Jurkat, Clone E6-1 (cell line): ENCODE data around the gene PDE5A. TPM values are rescaled to one million over a fixed set of nuclear protein-coding genes. Genes with fewer than 3 reads are reported as not detected.
"Not testable (repeated sequence)": the region's sequence is repeated elsewhere in the genome, so short reads cannot be mapped to it uniquely, and the experiment has no call there.

Experiments
- DNase-seq: peaks from one replicate; pipeline ENCODE4 v3.0.0-alpha.2; 2011; ENCODE audit warnings: low read depth, low spot score
- H3K4me3 ChIP-seq: 2 replicates; pipeline ENCODE4 v1.5.1; 2011; ENCODE audit warnings: mild to moderate bottlenecking, low read length, control low read depth, moderate library complexity
- polyA plus RNA-seq: library from polyadenylated mRNA; unstranded; fragments of >200 nt; gene quantifications from one replicate; pipeline ENCODE4 v1.2.1, GENCODE V29; 2012; ENCODE audit warnings: missing spikeins; ENCODE audit not compliant: insufficient read length, insufficient read depth

The PDE5A gene
- polyA plus RNA-seq = 6.0 TPM

GRCh38 chr4:119628281-119629141 is at the start of gene PDE5A:
TSS of gene PDE5A (minus strand) at chr4:119628804. CDS start at chr4:119628671, 133 bp downstream.
- H3K4me3 ChIP-seq = peak within 1 kb of the TSS; percentile 50
- DNase-seq = peak; percentile 29

- H3K4me3 ChIP-seq = no peak overlapping the region
- DNase-seq = no peak
Measured at GRCh38 chr4:119676101-119676500, 47.5 kb upstream of the PDE5A start.

- H3K4me3 ChIP-seq = no peak overlapping the region
- DNase-seq = no peak
Measured at GRCh38 chr4:119675391-119675790, 46.8 kb upstream of the PDE5A start.

- no peak for DNase-seq
Measured at GRCh38 chr4:119672938-119673337, 44.3 kb upstream of the PDE5A start.

DNA sequence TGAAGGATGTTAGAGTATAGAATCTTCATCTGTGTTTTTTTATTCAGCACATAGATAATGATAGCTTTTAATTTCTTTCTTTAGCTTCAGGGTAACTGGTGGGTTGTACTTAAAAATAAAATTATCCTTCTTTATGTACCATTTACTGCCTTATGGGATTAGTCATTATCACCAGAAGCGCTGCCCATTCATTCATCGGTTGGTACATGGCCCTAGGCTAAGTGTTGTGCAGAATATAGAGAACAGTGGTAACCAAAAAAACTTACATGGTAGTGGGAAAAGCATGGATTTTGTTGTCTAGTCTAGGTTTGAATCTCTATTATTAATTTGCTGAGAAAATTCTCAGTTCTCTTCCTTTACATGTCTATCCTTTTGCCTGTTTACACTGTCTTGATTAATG is 43.5 kb upstream of the PDE5A start:
- H3K4me3 ChIP-seq = no peak overlapping the region

More at GRCh38 chr4:119672938-119673337, 44.3 kb upstream of the PDE5A start:
- H3K4me3 ChIP-seq = no peak overlapping the region

GRCh38 chr4:119671205-119671604 is 42.6 kb upstream of the PDE5A start:
- DNase-seq = no peak

More for the DNA sequence above, 43.5 kb upstream of the PDE5A start:
- no peak for DNase-seq

DNA sequence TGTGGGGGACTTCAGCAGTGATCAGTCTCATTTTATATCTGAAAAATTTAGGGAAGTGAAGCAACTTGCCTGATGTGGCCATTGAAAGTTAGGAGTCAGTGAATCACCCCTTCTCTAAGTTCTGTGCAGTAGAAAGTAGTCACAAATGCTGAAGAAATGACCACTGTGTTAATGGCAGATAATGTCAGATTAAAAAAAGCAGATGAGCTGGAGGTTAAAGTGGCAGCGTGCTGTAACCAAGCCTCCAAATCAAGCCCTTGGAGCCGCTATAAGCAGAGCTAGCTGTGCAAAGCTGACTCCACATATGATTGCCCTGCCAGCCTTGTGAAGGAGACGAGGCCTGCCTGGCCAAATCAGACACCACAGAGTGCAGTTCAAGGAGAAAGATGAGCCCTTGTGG is 39.2 kb upstream of the PDE5A start:
- no peak for DNase-seq
- H3K4me3 ChIP-seq = no peak overlapping the region

More at GRCh38 chr4:119671205-119671604, 42.6 kb upstream of the PDE5A start:
- no peak overlapping the region for H3K4me3 ChIP-seq

DNA sequence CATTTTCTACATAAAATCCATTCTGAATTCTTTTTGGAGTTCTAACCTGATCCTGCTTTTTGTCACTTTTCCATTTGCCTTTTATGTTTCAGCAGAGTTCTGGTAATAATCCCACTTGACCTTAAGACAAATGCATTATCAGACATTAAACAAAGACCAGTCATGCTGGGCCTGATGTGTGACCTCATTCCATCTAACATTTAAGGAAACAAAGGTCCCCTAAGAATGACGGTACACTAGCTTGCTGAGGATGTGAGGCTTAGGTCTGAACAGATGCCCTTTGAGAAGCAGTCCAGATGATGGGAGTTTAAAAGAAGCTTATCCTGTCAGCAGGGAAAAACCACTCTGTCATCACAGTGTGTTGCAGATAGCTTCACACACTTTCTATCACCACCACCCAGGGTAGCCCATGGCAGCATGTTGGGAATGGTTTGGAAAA is 38.1 kb upstream of the PDE5A start:
- no peak for DNase-seq
- no peak overlapping the region for H3K4me3 ChIP-seq

- H3K4me3 ChIP-seq = no peak overlapping the region
- no peak for DNase-seq
Measured at GRCh38 chr4:119665752-119666151, 37.1 kb upstream of the PDE5A start.

DNA sequence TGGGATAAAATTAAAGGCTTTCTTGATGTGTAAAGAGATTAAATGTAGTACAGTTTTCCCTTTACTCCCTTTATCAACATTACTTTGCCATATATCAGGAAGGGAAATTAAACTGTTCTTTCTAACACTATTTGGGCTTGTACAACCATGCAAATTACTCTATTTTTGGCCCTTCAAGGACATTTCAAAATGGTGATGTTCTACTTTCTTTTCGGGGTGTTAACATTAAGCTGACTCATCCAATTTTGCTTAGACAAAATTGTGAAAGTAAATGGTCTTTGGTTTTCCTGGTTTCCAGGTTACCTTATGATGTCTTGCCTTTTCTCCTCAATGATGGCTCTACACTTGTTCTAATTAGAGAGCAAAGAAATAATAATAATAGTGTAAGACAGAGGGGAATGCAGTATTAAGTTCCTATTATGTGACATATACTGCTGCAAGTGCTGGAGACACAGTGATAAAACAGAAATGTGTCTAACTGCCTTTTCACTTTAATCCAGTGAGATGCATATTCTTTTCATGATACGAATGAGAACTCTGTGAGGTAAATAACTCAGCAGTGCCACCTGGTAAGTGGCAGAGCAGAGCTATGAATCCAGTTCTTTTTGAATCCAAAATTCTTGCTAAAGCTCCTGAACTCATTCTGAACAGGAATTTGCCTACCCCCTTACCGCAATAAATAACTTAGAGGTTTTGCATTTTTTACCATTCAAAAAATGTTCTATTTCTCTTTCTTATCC is 35.7 kb upstream of the PDE5A start:
- H3K4me3 ChIP-seq = no peak overlapping the region
- no peak for DNase-seq

DNA sequence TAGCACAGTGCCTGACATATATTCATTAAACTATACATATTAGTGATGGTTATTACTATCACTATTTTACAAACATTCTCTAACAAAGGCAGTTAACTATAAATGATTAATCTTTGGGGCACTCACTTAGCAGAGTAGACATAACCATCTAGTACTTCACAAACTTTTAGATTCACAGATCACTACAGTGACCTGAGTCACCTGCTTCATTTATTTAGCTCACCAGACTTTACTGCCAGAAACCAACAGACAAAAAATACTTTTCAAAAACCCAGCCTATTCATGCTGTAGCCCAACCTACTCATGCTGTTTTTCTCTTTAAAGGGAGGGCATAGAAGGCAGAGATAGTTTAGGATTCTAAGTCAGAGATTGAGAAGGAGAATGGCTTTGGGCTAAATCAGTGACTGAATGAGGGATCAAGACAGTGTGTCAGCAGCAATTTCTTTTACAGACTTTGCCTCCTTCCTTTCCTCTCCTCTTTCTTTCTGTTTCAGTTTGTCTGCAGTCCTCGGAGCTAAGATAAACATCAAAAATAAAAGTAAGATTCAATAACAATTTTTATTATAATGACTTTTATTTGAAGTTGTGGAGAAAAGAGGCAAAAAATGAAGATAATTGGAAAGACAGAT is 34.7 kb upstream of the PDE5A start:
- DNase-seq = no peak
- no peak overlapping the region for H3K4me3 ChIP-seq

GRCh38 chr4:119662612-119663011 is 34.0 kb upstream of the PDE5A start:
- DNase-seq, H3K4me3 ChIP-seq: not testable (repeated sequence)

GRCh38 chr4:119661231-119661630 is 32.6 kb upstream of the PDE5A start:
- DNase-seq = no peak
- no peak overlapping the region for H3K4me3 ChIP-seq

DNA sequence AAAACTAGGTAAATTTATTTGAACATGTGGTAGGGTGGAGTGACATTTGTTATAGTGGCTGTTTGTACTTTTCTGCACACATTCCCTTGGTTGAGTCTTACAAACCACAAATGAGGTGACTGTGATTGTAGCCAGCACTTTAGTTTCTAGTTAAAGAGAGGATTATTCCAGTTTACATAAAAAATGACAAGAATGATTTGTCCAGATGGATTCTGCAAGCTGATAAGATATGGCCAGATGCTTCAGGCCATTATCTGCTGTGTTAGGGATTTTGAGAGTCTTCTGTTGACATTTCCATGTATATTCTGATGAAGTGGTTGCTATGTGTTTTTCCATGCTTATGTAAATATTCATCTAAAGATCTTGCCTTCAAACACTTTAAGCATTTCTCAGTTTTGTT is 31.0 kb upstream of the PDE5A start:
- DNase-seq = no peak
- no peak overlapping the region for H3K4me3 ChIP-seq

GRCh38 chr4:119657111-119657611 is 28.6 kb upstream of the PDE5A start:
- DNase-seq = no peak
- no peak overlapping the region for H3K4me3 ChIP-seq

GRCh38 chr4:119656342-119656741 is 27.7 kb upstream of the PDE5A start:
- H3K4me3 ChIP-seq = no peak overlapping the region

DNA sequence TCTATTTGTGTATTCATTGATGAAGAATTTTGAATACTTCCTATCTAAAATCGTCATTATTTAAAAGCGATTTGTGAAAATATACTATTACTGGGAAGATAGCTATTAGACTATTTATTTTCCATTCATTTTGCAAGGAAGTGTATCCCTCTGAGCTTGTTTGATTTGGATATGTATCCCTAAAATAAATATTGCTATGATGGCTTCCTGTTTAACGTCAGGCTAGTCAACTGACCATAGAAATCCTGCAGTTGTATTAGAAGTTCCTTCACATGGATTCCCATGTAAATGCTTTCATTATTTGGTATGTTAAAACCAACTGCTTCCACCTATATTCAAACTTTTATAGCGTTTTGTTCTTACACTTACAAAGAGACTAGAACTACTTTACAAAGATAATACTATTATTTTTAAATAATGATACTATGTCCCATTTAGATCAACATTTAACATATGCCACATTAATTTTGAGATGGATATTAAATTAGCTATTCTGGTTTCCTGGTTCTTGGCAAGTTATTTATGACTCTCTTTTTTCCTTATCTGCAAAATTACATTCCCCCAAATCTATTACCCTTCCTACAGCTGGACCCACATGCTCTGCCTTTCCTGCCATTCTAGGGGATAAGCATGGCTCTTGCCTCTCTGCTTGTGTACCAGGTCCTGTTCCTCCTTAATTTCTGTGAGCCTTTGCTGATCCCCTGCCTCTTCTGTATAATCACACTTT is 26.7 kb upstream of the PDE5A start:
- no peak overlapping the region for H3K4me3 ChIP-seq
- DNase-seq = no peak

More at GRCh38 chr4:119656342-119656741, 27.7 kb upstream of the PDE5A start:
- DNase-seq = no peak

- no peak overlapping the region for H3K4me3 ChIP-seq
- DNase-seq = no peak
Measured at GRCh38 chr4:119653990-119654389, 25.4 kb upstream of the PDE5A start.

DNA sequence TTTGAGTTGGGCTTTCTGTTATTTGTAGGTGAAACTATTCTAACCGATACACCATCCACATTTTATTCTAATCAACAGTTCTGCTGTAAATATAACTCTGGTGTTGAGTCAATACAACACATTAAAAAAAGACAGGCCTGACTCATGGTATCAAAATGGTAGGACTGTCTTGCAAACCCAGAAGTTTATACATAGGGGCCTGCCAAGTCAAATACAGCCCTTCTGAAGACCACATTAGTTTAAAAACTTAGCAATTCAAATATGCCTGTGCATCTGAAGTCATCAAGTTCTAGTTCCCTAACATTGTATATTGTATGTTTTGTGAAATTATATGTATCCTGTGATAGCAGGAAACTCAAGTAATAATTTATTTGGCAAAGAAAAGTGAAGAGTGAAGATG is 24.4 kb upstream of the PDE5A start:
- no peak overlapping the region for H3K4me3 ChIP-seq
- no peak for DNase-seq
